ENCODE data around the gene PICALM. TPM values are rescaled to one million over a fixed set of nuclear protein-coding genes. Genes with fewer than 3 reads are reported as not detected.

The PICALM gene
- total RNA-seq = 100 to 1,000 TPM; 164 to 386 (median 189) TPM

- H3K4me3 ChIP-seq = peak within 1 kb of the TSS; percentile 100
- 0% methylated on average over 12 of the region's 48 CpGs for WGBS
- peaks cover 39% of the 10 kb centered on the region for H3K4me1 ChIP-seq
- H3K27ac ChIP-seq = peak within 1 kb of the TSS; percentile 99
- H3K27me3 ChIP-seq = no peaks in the 10 kb centered on the region
- no peaks in the 10 kb centered on the region for H3K36me3 ChIP-seq
- no peaks in the 10 kb centered on the region for H3K9me3 ChIP-seq
- TF ChIP-seq, protein P1, sequence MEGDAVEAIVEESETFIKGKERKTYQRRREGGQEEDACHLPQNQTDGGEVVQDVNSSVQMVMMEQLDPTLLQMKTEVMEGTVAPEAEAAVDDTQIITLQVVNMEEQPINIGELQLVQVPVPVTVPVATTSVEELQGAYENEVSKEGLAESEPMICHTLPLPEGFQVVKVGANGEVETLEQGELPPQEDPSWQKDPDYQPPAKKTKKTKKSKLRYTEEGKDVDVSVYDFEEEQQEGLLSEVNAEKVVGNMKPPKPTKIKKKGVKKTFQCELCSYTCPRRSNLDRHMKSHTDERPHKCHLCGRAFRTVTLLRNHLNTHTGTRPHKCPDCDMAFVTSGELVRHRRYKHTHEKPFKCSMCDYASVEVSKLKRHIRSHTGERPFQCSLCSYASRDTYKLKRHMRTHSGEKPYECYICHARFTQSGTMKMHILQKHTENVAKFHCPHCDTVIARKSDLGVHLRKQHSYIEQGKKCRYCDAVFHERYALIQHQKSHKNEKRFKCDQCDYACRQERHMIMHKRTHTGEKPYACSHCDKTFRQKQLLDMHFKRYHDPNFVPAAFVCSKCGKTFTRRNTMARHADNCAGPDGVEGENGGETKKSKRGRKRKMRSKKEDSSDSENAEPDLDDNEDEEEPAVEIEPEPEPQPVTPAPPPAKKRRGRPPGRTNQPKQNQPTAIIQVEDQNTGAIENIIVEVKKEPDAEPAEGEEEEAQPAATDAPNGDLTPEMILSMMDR (IDR thresholded peaks at IDR 0.05) = no peak
- TF ChIP-seq EP300 (IDR thresholded peaks at IDR 0.05) (peak; percentile 40), POLR2AphosphoS5 (IDR thresholded peaks at IDR 0.05) (peak; percentile 4 to 95 (median 54)), POLR2A (IDR thresholded peaks at IDR 0.05) (peak; percentile 62 to 72)
- peak; percentile 98 to 99 for DNase-seq (ENCODE audit: low spot score in 2 of 2)
Measured at GRCh38 chr11:86068951-86069407, at the start of gene PICALM. Gene PICALM (minus strand): TSS chr11:86069084. CDS start chr11:86068780, 304 bp downstream.

- Histone ChIP-seq H3K4me1 (peaks cover 9% of the 10 kb centered on the region), H3K27ac (no peak overlapping the region), H3K4me3 (no peak overlapping the region), H3K9me3 (no peaks in the 10 kb centered on the region), H3K27me3 (no peaks in the 10 kb centered on the region), H3K36me3 (no peaks in the 10 kb centered on the region)
- TF ChIP-seq, protein P1 (IDR thresholded peaks at IDR 0.05) = no peak
- TF ChIP-seq EP300 (IDR thresholded peaks at IDR 0.05) (no peak), POLR2A (IDR thresholded peaks at IDR 0.05) (no peak), POLR2AphosphoS5 (IDR thresholded peaks at IDR 0.05) (no peak)
- 71% methylated on average over 2 of the region's 2 CpGs for WGBS
- DNase-seq (ENCODE audit: low spot score in 2 of 2) = no peak
Measured at GRCh38 chr11:86118253-86118652, 49.4 kb upstream of the PICALM start.

GRCh38 chr11:86117712-86118063 is 48.8 kb upstream of the PICALM start:
- Histone ChIP-seq H3K4me1 (peaks cover 9% of the 10 kb centered on the region), H3K27me3 (no peaks in the 10 kb centered on the region), H3K9me3 (no peaks in the 10 kb centered on the region), H3K36me3 (no peaks in the 10 kb centered on the region), H3K27ac (no peak overlapping the region), H3K4me3 (no peak overlapping the region)
- WGBS = 100% methylated on average over 1 of the region's 1 CpG
- TF ChIP-seq, protein P1 (IDR thresholded peaks at IDR 0.05) = no peak
- TF ChIP-seq POLR2AphosphoS5 (IDR thresholded peaks at IDR 0.05) (no peak), EP300 (IDR thresholded peaks at IDR 0.05) (no peak), POLR2A (IDR thresholded peaks at IDR 0.05) (no peak)
- no peak for DNase-seq (ENCODE audit: low spot score in 2 of 2)

- no peak overlapping the region for H3K4me3 ChIP-seq
- no peak for DNase-seq (ENCODE audit: low spot score in 2 of 2)
- no peaks in the 10 kb centered on the region for H3K36me3 ChIP-seq
- peaks cover 9% of the 10 kb centered on the region for H3K4me1 ChIP-seq
- H3K27ac ChIP-seq = no peak overlapping the region
- TF ChIP-seq, protein P1 (IDR thresholded peaks at IDR 0.05) = no peak
- TF ChIP-seq EP300 (IDR thresholded peaks at IDR 0.05) = no peak
- TF ChIP-seq POLR2AphosphoS5 (IDR thresholded peaks at IDR 0.05) = no peak
- TF ChIP-seq POLR2A (IDR thresholded peaks at IDR 0.05) = no peak
- H3K9me3 ChIP-seq = no peaks in the 10 kb centered on the region
- H3K27me3 ChIP-seq = no peaks in the 10 kb centered on the region
- WGBS = 60% methylated on average over 5 of the region's 5 CpGs
Measured at GRCh38 chr11:86117001-86117711, 48.3 kb upstream of the PICALM start.

DNA sequence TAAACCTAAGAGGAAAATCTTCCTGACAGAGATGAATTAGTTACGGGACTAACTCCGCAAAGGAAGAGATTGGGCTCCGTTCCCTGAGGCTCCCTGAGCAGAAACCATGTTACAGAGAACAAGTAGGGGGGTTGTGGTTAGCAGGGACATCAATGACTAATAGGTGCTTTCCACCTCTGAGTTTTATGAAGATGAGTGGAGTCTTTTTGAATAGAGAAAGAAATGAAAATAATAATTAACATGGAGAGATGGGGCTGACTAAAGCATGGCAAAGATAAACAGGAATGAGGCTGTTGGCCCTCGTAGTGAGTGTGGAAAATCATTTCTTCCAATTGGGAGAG is 47.5 kb upstream of the PICALM start:
- Histone ChIP-seq H3K9me3 (no peaks in the 10 kb centered on the region), H3K27me3 (no peaks in the 10 kb centered on the region), H3K27ac (no peak overlapping the region), H3K4me1 (peaks cover 9% of the 10 kb centered on the region), H3K4me3 (no peak overlapping the region), H3K36me3 (no peaks in the 10 kb centered on the region)
- 36% methylated on average over 4 of the region's 4 CpGs for WGBS
- DNase-seq (ENCODE audit: low spot score in 2 of 2) = no peak
- TF ChIP-seq EP300 (IDR thresholded peaks at IDR 0.05) = no peak
- TF ChIP-seq POLR2A (IDR thresholded peaks at IDR 0.05) = no peak
- TF ChIP-seq POLR2AphosphoS5 (IDR thresholded peaks at IDR 0.05) = no peak
- TF ChIP-seq, protein P1 (IDR thresholded peaks at IDR 0.05) = no peak

Data from suprapubic skin (tissue), 4 donors.